ENCODE measurements around the gene PRKAR1B.
"Not testable (repeated sequence)": the region's sequence is repeated elsewhere in the genome, so short reads cannot be mapped to it uniquely, and the experiment has no call there.

PRKAR1B gene

DNA sequence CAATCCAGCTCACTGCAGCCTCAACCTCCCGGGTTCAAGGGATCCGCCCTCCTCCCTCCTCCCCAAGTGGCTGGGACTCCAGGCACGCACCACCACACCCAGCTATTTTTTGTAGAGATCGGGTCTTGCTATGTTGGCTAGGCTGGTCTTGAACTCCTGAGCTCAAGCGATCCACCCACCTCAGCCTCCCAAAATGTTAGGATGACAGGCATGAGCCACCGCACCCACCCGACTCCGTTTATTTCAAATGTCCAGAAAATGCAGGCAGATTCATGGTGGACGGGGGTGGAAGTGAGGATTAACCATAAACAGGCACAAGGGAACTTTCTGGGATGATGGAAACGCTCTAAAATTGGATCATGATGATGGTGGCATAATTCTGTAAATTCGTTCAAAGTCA, 85.1 kb downstream of the PRKAR1B start:
- no peak for DNase-seq

DNA sequence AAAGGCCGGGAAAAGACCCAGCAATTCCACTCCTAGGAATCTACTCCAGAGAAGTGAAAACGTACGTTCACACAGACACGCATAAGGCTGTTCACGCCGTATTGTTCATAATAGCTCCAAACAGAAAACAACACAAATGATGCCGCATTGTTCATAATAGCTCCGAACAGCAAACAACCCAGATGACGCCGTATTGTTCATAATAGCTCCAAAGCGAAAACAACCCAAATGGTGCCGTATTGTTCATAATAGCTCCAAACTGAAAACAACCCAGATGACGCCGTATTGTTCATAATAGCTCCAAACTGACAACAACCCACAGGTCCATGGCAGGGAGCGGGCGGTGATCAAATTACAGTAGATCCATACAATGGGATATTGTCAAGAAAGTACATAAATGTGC, 85.8 kb downstream of the PRKAR1B start:
- DNase-seq: no peak

DNA sequence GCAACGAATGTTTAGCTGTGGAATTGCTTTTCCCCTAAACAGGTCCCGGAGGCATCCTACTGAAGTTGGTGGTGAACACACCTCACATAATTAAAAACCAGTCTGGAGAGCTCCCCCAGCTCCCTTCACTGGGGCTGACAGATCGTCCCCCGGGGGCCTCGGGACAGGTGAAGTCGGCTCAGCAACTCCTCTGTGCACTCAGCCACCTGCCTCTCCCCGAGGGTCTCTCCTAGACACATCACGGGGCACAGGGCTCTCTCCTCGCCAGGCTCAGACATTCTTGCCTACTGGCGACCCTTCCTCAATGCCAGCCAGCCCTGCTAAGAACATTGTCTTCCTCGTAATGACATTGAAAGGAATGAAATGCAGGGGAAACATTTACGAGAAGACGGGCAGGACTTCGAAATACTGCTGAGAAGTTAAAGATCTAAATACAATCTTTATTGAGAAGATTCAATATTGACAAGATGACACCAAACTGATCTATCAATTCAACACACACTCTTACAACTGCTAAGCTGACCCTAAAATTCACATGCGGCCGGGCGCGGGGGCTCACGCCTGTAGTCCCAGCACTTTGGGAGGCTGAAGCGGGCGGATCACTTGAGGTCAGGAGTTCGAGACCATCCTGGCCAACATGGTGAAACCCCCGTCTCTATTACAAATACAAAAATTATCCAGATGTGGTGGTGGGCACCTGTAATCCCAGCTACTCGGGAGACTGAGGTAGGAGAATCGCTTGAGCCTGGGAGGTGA, 88.6 kb downstream of the PRKAR1B start:
- DNase-seq: no peak

GRCh38 chr7:637826-638225, 89.3 kb downstream of the PRKAR1B start:
- no peak for DNase-seq

DNA sequence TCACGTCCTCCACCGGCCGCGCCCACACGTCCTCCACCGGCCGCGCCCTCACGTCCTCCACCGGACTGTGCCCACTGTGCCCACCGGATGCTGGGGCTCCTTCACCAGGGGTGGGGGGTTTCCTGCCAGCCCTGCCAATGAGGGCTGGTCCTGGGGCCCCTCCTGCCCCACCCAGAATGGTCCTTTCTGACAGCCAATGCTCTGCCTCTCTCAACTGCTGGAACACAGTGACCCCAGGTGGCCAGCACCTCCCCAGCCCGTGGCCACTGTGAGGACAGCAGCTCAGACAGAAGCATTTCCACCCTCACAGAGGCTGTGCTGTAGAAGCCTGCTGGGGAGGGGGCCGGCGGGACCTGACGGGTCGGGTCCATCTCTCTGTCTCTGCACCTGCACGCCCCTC, 90.7 kb downstream of the PRKAR1B start:
- no peak for DNase-seq

DNA sequence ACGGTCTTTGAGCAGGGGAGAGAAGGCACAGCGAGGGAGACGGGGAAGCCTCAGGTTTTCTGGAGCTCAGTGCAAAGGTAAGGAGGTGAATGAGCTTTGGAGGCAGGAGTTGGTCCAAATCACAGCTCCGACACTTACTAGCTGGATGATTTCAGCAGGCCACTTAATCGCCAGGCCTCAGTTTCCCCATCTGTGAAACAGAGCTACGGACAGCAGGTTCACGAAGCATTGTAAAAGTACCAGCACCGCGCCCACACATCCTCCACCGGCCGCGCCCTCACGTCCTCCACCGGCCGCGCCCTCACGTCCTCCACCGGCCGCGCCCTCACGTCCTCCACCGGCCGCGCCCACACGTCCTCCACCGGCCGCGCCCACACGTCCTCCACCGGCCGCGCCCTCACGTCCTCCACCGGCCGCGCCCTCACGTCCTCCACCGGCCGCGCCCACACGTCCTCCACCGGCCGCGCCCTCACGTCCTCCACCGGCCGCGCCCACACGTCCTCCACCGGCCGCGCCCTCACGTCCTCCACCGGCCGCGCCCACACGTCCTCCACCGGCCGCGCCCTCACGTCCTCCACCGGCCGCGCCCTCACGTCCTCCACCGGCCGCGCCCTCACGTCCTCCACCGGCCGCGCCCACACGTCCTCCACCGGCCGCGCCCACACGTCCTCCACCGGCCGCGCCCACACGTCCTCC, 91.2 kb downstream of the PRKAR1B start:
- not testable (repeated sequence) for DNase-seq

GRCh38 chr7:635227-635626, 91.9 kb downstream of the PRKAR1B start:
- no peak for DNase-seq

GRCh38 chr7:633381-634018, 93.6 kb downstream of the PRKAR1B start:
- no peak for DNase-seq

DNA sequence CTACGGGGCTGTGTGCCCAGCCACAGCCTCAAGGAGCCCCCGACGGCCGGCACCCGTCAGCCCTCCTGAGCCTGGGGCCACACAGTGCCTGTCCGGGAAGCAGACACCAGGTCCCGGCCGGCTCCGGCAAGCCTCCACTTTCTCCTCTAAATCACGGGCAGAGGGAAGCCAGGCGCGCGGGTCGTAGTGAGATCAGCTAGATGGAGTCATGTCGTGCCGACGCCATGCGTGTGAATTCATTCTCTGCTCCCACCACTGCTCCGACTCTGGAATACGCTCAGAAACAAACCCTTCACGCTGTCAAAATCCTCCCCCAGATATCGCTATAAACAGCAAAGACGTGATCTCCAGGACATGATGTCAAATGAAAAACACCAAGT, 94.3 kb downstream of the PRKAR1B start:
- no peak for DNase-seq

GRCh38 chr7:631964-632830, 94.9 kb downstream of the PRKAR1B start:
- no peak for DNase-seq

DNA sequence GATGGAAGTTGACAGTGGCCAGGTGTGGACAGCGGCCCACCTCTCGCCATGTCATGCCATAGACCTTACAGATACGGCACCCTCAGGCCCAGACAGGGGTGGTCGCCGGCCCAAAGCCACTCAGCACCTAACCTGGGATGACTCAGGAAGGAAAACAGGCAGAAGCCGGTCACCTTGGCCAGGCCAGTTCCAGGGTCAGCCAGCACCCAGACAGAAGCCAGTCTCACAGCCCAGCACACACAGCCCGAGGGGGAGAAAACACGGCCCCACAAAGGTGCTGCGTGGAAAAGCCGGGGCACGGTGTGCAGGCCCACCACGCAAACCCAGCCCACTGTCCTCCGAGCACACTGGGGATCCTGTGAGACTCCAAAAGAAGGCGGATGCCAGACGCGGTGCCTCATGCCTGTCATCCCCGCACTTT, 95.8 kb downstream of the PRKAR1B start:
- no peak for DNase-seq

DNA sequence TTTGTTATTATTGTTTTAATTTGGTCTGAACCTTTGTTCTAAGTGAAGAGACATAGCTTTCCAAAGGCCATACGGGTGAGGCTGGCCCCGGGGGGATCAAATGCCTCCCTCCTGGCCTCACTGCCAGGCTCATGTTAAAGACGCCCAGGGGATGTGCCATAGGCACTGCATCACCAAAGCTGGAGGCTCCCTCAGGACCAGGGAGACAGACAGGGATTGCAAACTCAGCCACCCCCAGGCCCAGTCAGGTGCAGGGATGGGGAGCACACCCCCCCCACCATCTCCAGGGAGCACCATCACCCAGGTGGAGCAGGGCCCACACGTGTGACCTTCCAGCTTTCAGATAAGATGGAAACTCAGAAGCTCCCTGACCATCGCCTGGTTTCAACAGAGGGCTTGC, 96.5 kb downstream of the PRKAR1B start:
- DNase-seq: no peak

- no peak for DNase-seq
Measured at GRCh38 chr7:630111-630511, 97.0 kb downstream of the PRKAR1B start.

GRCh38 chr7:628826-629225, 98.3 kb downstream of the PRKAR1B start:
- no peak for DNase-seq

GRCh38 chr7:628402-628763, 98.7 kb downstream of the PRKAR1B start:
- DNase-seq: no peak

GRCh38 chr7:627661-628401, 99.2 kb downstream of the PRKAR1B start:
- no peak for DNase-seq

- no peak for DNase-seq
Measured at GRCh38 chr7:625376-625971, 101.6 kb downstream of the PRKAR1B start.

DNA sequence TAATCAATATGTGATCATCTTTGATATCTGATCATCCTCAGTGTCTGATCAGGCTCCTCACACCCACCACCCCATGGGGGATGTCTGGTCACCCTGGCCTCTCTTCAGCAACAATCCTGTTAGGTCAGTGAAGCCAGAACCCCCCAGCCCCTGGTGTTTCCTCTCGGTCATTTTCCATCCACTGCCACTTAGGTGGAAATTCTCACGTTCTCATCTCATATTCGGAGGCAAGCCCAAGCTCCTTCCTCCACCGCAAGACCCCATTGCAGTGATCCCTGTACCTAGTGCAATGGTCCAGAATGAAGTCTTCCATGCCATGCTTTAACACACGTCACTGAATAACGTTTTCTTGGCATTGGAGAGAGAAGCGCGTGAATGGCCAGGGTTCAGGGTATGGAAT, 103.6 kb downstream of the PRKAR1B start:
- DNase-seq: no peak

GRCh38 chr7:621572-622285, 105.4 kb downstream of the PRKAR1B start:
- DNase-seq: no peak

- DNase-seq: no peak
Measured at GRCh38 chr7:620885-621284, 106.2 kb downstream of the PRKAR1B start.

DNA sequence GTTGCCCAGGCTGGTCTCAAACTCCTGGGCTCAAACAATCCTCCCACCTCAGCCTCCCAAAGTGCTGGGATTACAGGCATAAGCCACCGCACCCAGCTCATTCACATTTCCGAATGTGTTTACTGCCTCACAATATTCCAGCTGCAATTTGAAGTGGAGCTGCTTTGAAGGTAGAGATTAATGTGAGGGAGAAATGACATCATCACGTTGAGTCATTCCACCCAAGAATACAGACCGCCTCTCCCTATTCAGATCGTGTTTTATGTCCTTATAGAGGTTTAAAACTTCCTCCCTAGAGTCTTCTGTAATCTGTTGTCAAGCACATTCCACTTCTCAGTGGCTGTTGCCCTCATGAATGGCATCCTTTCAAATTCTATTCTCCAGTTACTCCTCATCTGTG, 107.0 kb downstream of the PRKAR1B start:
- no peak for DNase-seq
